Large intestine (tissue), 3 donors: Measurements from ENCODE around the gene OXA1L. TPM values are rescaled to one million over a fixed set of nuclear protein-coding genes. Genes with fewer than 3 reads are reported as not detected.

Experiments used
- DNase-seq, 2 donors: peaks; one replicate each; pipeline versions ENCODE4 v3.0.0 to v3.0.0-alpha.2; 2013
- H3K27ac ChIP-seq: one replicate; pipeline ENCODE4 v1.5.1; 2013; ENCODE audit warnings: low read length
- H3K27me3 ChIP-seq: 2 replicates; pipeline ENCODE4 v1.6.1; 2013; ENCODE audit warnings: low read length; ENCODE audit not compliant: control insufficient read depth, insufficient read depth
- H3K36me3 ChIP-seq: 2 replicates; pipeline ENCODE4 v1.6.1; 2013; ENCODE audit warnings: low read length; ENCODE audit not compliant: control insufficient read depth, insufficient read depth
- H3K4me1 ChIP-seq: one replicate; pipeline ENCODE4 v1.6.1; 2013; ENCODE audit warnings: low read length; ENCODE audit not compliant: control insufficient read depth, insufficient read depth
- H3K4me3 ChIP-seq: one replicate; pipeline ENCODE4 v1.5.1; 2013; ENCODE audit warnings: low read length
- H3K9me3 ChIP-seq: one replicate; pipeline ENCODE4 v1.6.1; 2013; ENCODE audit warnings: mild to moderate bottlenecking, low read depth, low read length, moderate library complexity; ENCODE audit not compliant: control insufficient read depth
- WGBS: methylation state at CpG from one replicate; pipeline ENCODE4 v1.1.5; 2013; ENCODE audit warnings: low lambda C conversion rate; ENCODE audit not compliant: insufficient coverage; 5-methylcytosine and 5-hydroxymethylcytosine counted together
- polyA plus RNA-seq: library from polyadenylated mRNA; unstranded; fragments of 120-200 nt; gene quantifications from one replicate; pipeline ENCODE4 v1.2.1, GENCODE V29; 2013

OXA1L gene
- polyA plus RNA-seq, 1 donor: 123 TPM

DNA sequence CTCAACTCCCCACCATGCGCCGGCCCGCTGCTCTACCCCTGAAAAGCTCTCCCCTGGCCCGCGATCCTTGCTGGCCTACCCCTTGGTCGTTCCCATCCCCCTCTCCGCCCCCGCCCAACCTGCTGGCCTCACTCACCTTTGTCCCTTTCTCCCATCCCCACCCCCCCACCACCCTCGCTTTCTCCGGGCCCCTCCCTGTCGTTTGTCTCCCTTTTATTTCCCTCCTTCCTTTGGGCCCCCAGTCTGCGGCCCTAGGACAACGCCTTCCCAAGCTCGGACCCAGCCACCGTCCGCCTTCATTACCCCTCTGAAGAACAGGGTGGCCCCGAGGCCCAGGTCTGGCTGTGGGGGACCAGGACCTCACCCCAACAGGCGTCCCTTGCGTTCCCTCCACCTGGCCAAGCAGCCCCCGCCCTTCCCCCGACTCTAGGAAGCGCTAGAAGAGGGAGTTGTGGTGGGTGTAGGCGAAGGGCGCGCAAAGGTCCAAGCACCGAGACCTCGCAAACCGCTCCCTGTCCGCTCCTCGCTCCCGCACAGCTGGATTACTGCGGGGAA is 55.6 kb downstream of the OXA1L start:
- WGBS: no CpG with 5 or more reads among the region's 32 CpGs
- H3K27ac ChIP-seq: peak overlapping the region; percentile 98
- H3K36me3 ChIP-seq: no peaks in the 10 kb centered on the region
- H3K27me3 ChIP-seq: no peaks in the 10 kb centered on the region
- peak in 1 of 2 donors; percentile 90 for DNase-seq
- no peaks in the 10 kb centered on the region for H3K9me3 ChIP-seq
- peaks cover 58% of the 10 kb centered on the region for H3K4me1 ChIP-seq
- peak overlapping the region; percentile 45 for H3K4me3 ChIP-seq

Other genes starting within 250 kb of the OXA1L start
- 206 TPM for gene DAD1, start 177.5 kb upstream of the OXA1L start, polyA plus RNA-seq
- gene ABHD4, start 168.4 kb upstream of the OXA1L start, polyA plus RNA-seq: 25.3 TPM
- not detected for gene OR6J1, start 122.3 kb upstream of the OXA1L start, polyA plus RNA-seq
- gene SLC7A7, start 48.7 kb downstream of the OXA1L start, polyA plus RNA-seq: 660 TPM
- 115 TPM for gene MRPL52, start 63.2 kb downstream of the OXA1L start, polyA plus RNA-seq
- 108 TPM for gene MMP14, start 69.9 kb downstream of the OXA1L start, polyA plus RNA-seq
- 92.8 TPM for gene LRP10, start 105.1 kb downstream of the OXA1L start, polyA plus RNA-seq
- 0.72 TPM for gene REM2, start 116.5 kb downstream of the OXA1L start, polyA plus RNA-seq
- 81.9 TPM for gene RBM23, start 152.5 kb downstream of the OXA1L start, polyA plus RNA-seq
- gene PRMT5, start 162.7 kb downstream of the OXA1L start, polyA plus RNA-seq: 65.2 TPM
- 45.8 TPM for gene HAUS4, start 190.4 kb downstream of the OXA1L start, polyA plus RNA-seq
- gene AJUBA, start 215.9 kb downstream of the OXA1L start, polyA plus RNA-seq: 22.0 TPM
- gene C14orf93, start 243.5 kb downstream of the OXA1L start, polyA plus RNA-seq: 15.1 TPM